NT2/D1 (cell line): ENCODE results near the gene FITM1.

ENCODE experiments used
- YY1 ChIP-seq: IDR thresholded peaks from 2 replicates; pipeline ENCODE4 v1.6.1; 2011; ENCODE audit not compliant: insufficient read length, insufficient read depth
- ZNF274 ChIP-seq: IDR thresholded peaks from 2 replicates; pipeline ENCODE4 v1.6.1; 2011; ENCODE audit warnings: mild to moderate bottlenecking, low read depth, low read length

DNA sequence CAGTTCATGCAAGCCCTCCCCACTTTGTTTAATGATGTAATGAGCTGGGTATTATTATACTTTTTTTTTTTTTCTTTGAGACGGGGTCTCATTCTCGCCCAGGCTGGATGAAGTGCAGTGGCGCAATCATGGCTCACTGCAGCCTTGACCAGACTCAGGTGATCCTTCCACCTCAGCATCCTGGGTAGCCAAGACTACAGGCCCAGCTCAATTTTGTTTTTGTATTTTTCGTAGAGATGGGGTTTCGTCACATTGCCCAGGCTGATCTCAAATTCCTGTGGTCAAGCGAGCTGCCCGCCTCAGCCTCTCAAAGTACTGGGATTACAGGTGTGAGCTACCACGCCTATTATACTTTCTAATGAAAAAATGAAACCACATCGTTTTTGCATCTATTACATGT is 20.4 kb upstream of the FITM1 start:
- TF ChIP-seq ZNF274 (no peak), YY1 (no peak)
